Effector memory CD4-positive, alpha-beta T cell (primary cell): ENCODE measurements around the gene PKP3.
"Not testable (repeated sequence)": the region's sequence is repeated elsewhere in the genome, so short reads cannot be mapped to it uniquely, and the experiment has no call there.

ENCODE experiments used
- DNase-seq, 3 donors: peaks; one replicate each; pipeline ENCODE4 v3.0.0-alpha.2; 2020
- H3K27ac ChIP-seq: 2 replicates; pipeline ENCODE4 v1.7.0; 2013; ENCODE audit warnings: mild to moderate bottlenecking, low read length, moderate library complexity; ENCODE audit not compliant: insufficient read depth, poor library complexity, severe bottlenecking
- H3K27me3 ChIP-seq: replicated peaks from 2 replicates; pipeline ENCODE4 v1.7.0; 2013; ENCODE audit warnings: mild to moderate bottlenecking, low read length; ENCODE audit not compliant: insufficient read depth, control insufficient read depth, poor library complexity, severe bottlenecking
- H3K36me3 ChIP-seq: 2 replicates; pipeline ENCODE4 v1.7.0; 2013; ENCODE audit warnings: mild to moderate bottlenecking, low read length, moderate library complexity; ENCODE audit not compliant: control insufficient read depth, insufficient read depth
- H3K4me1 ChIP-seq: 2 replicates; pipeline ENCODE4 v1.7.0; 2013; ENCODE audit warnings: low read length, mild to moderate bottlenecking; ENCODE audit not compliant: control insufficient read depth, insufficient read depth, poor library complexity, severe bottlenecking
- H3K4me3 ChIP-seq: 2 replicates; pipeline ENCODE4 v1.7.0; 2013; ENCODE audit warnings: low read length, low read depth, mild to moderate bottlenecking; ENCODE audit not compliant: insufficient read depth, poor library complexity, severe bottlenecking
- H3K9me3 ChIP-seq: 2 replicates; pipeline ENCODE4 v1.7.0; 2013; ENCODE audit warnings: mild to moderate bottlenecking, low read length, moderate library complexity; ENCODE audit not compliant: control insufficient read depth
- total RNA-seq, 3 donors: gene quantifications; one replicate each; lab custom pipeline; 2026; lab: John Stamatoyannopoulos, UW

PKP3 gene
- total RNA-seq: 0 to 0.35 (median 0.17) reads per million in 3 donors

- Histone ChIP-seq H3K36me3 (no peaks in the 10 kb centered on the region), H3K27me3 (no peaks in the 10 kb centered on the region), H3K4me3 (no peak within 1 kb of the TSS), H3K27ac (no peak within 1 kb of the TSS), H3K4me1 (peaks cover 11% of the 10 kb centered on the region), H3K9me3 (no peaks in the 10 kb centered on the region)
- no peak for DNase-seq
These were observed at the start of gene PKP3 for GRCh38 chr11:394034-394857. Gene PKP3, plus strand, starts transcription at chr11:394209. Its CDS starts 84 bp downstream, at chr11:394293.

- no peaks in the 10 kb centered on the region for H3K27me3 ChIP-seq
- no peak for DNase-seq
- no peak overlapping the region for H3K4me3 ChIP-seq
- H3K9me3 ChIP-seq: no peaks in the 10 kb centered on the region
- no peak overlapping the region for H3K27ac ChIP-seq
- H3K4me1 ChIP-seq: no peaks in the 10 kb centered on the region
- no peaks in the 10 kb centered on the region for H3K36me3 ChIP-seq
These were observed 49.0 kb upstream of the PKP3 start for GRCh38 chr11:344836-345578.

- Histone ChIP-seq H3K4me1 (no peaks in the 10 kb centered on the region), H3K36me3 (no peaks in the 10 kb centered on the region), H3K4me3 (no peak overlapping the region), H3K27ac (no peak overlapping the region), H3K27me3 (no peaks in the 10 kb centered on the region), H3K9me3 (no peaks in the 10 kb centered on the region)
- DNase-seq: no peak
These were observed 47.5 kb upstream of the PKP3 start for GRCh38 chr11:346529-346928.

GRCh38 chr11:349270-349954 lies 44.6 kb upstream of the PKP3 start:
- not testable (repeated sequence) for H3K4me3 ChIP-seq, H3K9me3 ChIP-seq, H3K27me3 ChIP-seq, DNase-seq, H3K4me1 ChIP-seq, H3K36me3 ChIP-seq, H3K27ac ChIP-seq

GRCh38 chr11:350033-350722 lies 43.8 kb upstream of the PKP3 start:
- DNase-seq, H3K4me1 ChIP-seq, H3K36me3 ChIP-seq, H3K9me3 ChIP-seq, H3K27ac ChIP-seq, H3K4me3 ChIP-seq, H3K27me3 ChIP-seq: not testable (repeated sequence)

- no peak for DNase-seq
- Histone ChIP-seq H3K4me3 (no peak overlapping the region), H3K27me3 (no peaks in the 10 kb centered on the region), H3K9me3 (no peaks in the 10 kb centered on the region), H3K4me1 (peaks cover 8% of the 10 kb centered on the region), H3K36me3 (no peaks in the 10 kb centered on the region), H3K27ac (no peak overlapping the region)
These were observed 43.2 kb upstream of the PKP3 start for GRCh38 chr11:350723-351255.

- no peaks in the 10 kb centered on the region for H3K27me3 ChIP-seq
- no peaks in the 10 kb centered on the region for H3K9me3 ChIP-seq
- H3K36me3 ChIP-seq: no peaks in the 10 kb centered on the region
- no peak overlapping the region for H3K27ac ChIP-seq
- H3K4me3 ChIP-seq: no peak overlapping the region
- peaks cover 10% of the 10 kb centered on the region for H3K4me1 ChIP-seq
- no peak for DNase-seq
These were observed 42.6 kb upstream of the PKP3 start for GRCh38 chr11:351411-351810.

- DNase-seq: no peak
- Histone ChIP-seq H3K36me3 (no peaks in the 10 kb centered on the region), H3K4me3 (no peak overlapping the region), H3K4me1 (peaks cover 10% of the 10 kb centered on the region), H3K27ac (no peak overlapping the region), H3K27me3 (no peaks in the 10 kb centered on the region), H3K9me3 (no peaks in the 10 kb centered on the region)
These were observed 41.5 kb upstream of the PKP3 start for GRCh38 chr11:352456-353031.

- H3K27ac ChIP-seq: no peak overlapping the region
- no peaks in the 10 kb centered on the region for H3K36me3 ChIP-seq
- no peaks in the 10 kb centered on the region for H3K27me3 ChIP-seq
- H3K4me3 ChIP-seq: no peak overlapping the region
- DNase-seq: no peak
- peaks cover 10% of the 10 kb centered on the region for H3K4me1 ChIP-seq
- no peaks in the 10 kb centered on the region for H3K9me3 ChIP-seq
These were observed 40.7 kb upstream of the PKP3 start for GRCh38 chr11:353179-353873.
